ENCODE results near the gene TMEM179.
A peak's percentile ranks its signal among the peaks of the same experiment; 100 is the strongest.

Gene TMEM179

GRCh38 chr14:104569435-104569834 lies 35.1 kb downstream of the TMEM179 start:
- no peak for DNase-seq (ENCODE audit: low read depth)

GRCh38 chr14:104568620-104569019 lies 36.0 kb downstream of the TMEM179 start:
- DNase-seq (ENCODE audit: low read depth): no peak

GRCh38 chr14:104567957-104568225 lies 36.7 kb downstream of the TMEM179 start:
- DNase-seq (ENCODE audit: low read depth): no peak

- no peak for DNase-seq (ENCODE audit: low read depth)
Observed at GRCh38 chr14:104567141-104567956, 37.2 kb downstream of the TMEM179 start.

- no peak for DNase-seq (ENCODE audit: low read depth)
Observed at GRCh38 chr14:104564744-104565679, 39.6 kb downstream of the TMEM179 start.

GRCh38 chr14:104563742-104564615 lies 40.6 kb downstream of the TMEM179 start:
- peak; percentile 55 for DNase-seq (ENCODE audit: low read depth)

- no peak for DNase-seq (ENCODE audit: low read depth)
Observed at GRCh38 chr14:104563191-104563741, 41.3 kb downstream of the TMEM179 start.

- DNase-seq (ENCODE audit: low read depth): no peak
Observed at GRCh38 chr14:104562606-104563005, 42.0 kb downstream of the TMEM179 start.

GRCh38 chr14:104561632-104562495 lies 42.7 kb downstream of the TMEM179 start:
- no peak for DNase-seq (ENCODE audit: low read depth)

GRCh38 chr14:104561124-104561557 lies 43.4 kb downstream of the TMEM179 start:
- no peak for DNase-seq (ENCODE audit: low read depth)

GRCh38 chr14:104560586-104560945 lies 44.0 kb downstream of the TMEM179 start:
- DNase-seq (ENCODE audit: low read depth): no peak

- no peak for DNase-seq (ENCODE audit: low read depth)
Observed at GRCh38 chr14:104559804-104560585, 44.6 kb downstream of the TMEM179 start.

GRCh38 chr14:104559028-104559803 lies 45.4 kb downstream of the TMEM179 start:
- no peak for DNase-seq (ENCODE audit: low read depth)

GRCh38 chr14:104558231-104559027 lies 46.1 kb downstream of the TMEM179 start:
- no peak for DNase-seq (ENCODE audit: low read depth)

- DNase-seq (ENCODE audit: low read depth): no peak
Observed at GRCh38 chr14:104557766-104558165, 46.8 kb downstream of the TMEM179 start.

GRCh38 chr14:104557086-104557485 lies 47.5 kb downstream of the TMEM179 start:
- DNase-seq (ENCODE audit: low read depth): no peak

- no peak for DNase-seq (ENCODE audit: low read depth)
Observed at GRCh38 chr14:104556256-104557021, 48.1 kb downstream of the TMEM179 start.
